MCF 10A (cell line): ENCODE results near the gene RABGAP1L. TPM values are rescaled to one million over a fixed set of nuclear protein-coding genes. Genes with fewer than 3 reads are reported as not detected.
"Not testable (repeated sequence)": the region's sequence is repeated elsewhere in the genome, so short reads cannot be mapped to it uniquely, and the experiment has no call there.

Experiments
- BruUV-seq: library from RNA; stranded (reverse); fragments of 400-500 nt; replicated peaks from 2 replicates; lab custom pipeline; 2021; lab: Mats Ljungman, UMichigan
- CTCF ChIA-PET: fragments of 300-600 bp; sonication (Branson Sonifier 250); formaldehyde crosslinking; extraction: SDS; loops from one replicate; lab custom pipeline; 2021; ENCODE audit warnings: antibody characterized with exemption, inconsistent platforms; lab: Yijun Ruan, JAX
- POLR2A ChIA-PET: fragments of 300-600, 350-650 bp; sonication (Branson Sonifier 250); formaldehyde crosslinking; extraction: SDS; loops from one replicate; lab custom pipeline; 2020; ENCODE audit warnings: antibody characterized with exemption, inconsistent platforms; lab: Yijun Ruan, JAX
- DNase-seq: peaks from one replicate; pipeline ENCODE4 v3.0.0-alpha.2; 2018; ENCODE audit not compliant: unreplicated experiment
- H3K27ac Mint-ChIP-seq: one replicate; pipeline ENCODE4 v1.8.0; 2022; ENCODE audit warnings: mild to moderate bottlenecking, low read depth, mixed read lengths; ENCODE audit not compliant: unreplicated experiment
- H3K27me3 Mint-ChIP-seq: one replicate; pipeline ENCODE4 v1.8.0; 2022; ENCODE audit warnings: mixed read lengths; ENCODE audit not compliant: insufficient read depth, unreplicated experiment
- H3K36me3 Mint-ChIP-seq: one replicate; pipeline ENCODE4 v1.8.0; 2022; ENCODE audit warnings: mild to moderate bottlenecking, moderate library complexity, mixed read lengths; ENCODE audit not compliant: insufficient read depth, unreplicated experiment
- H3K4me1 Mint-ChIP-seq: one replicate; pipeline ENCODE4 v1.8.0; 2022; ENCODE audit warnings: mixed read lengths; ENCODE audit not compliant: insufficient read depth, unreplicated experiment
- H3K4me3 Mint-ChIP-seq: one replicate; pipeline ENCODE4 v1.8.0; 2022; ENCODE audit warnings: mild to moderate bottlenecking, moderate library complexity, mixed read lengths; ENCODE audit not compliant: unreplicated experiment
- H3K9me3 Mint-ChIP-seq: one replicate; pipeline ENCODE4 v1.8.0; 2022; ENCODE audit warnings: mixed read lengths; ENCODE audit not compliant: unreplicated experiment
- intact Hi-C: fragments of 100-400 bp; cut with micrococcal nuclease; formaldehyde crosslinking; loops from 2 replicates; pipeline ENCODE4 v1.14.1; 2022
- total RNA-seq: library from RNA; stranded (reverse); gene quantifications from 2 replicates; pipeline ENCODE4 v1.2.3, GENCODE V29; 2022
- TF ChIP-seq, protein P1 (sequence below): fragments of 200-600 bp; IDR thresholded peaks from one replicate; pipeline ENCODE4 v1.8.0; 2022; ENCODE audit warnings: antibody characterized with exemption, mild to moderate bottlenecking; ENCODE audit not compliant: unreplicated experiment

Gene RABGAP1L
- total RNA-seq, 1 experiment from 2014 or later = 18.2 TPM

DNA sequence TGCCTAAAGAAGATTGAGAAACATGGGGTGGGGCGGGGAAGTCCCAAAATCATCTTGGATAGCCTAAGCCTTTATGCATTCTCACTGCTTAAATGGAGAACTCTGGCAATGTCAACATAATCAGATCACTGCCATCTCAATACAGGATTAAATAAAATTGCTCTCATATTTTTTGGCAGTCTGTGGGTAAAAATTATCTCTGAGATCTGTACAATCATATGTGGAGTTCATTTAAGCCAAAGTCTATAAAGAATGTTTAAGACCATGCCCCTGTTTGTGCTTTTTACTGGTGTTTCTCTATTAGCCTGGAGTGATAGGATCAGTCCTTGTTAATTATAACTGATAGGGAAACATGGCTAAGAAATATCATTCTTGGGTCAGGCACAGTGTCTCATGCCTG is 424.8 kb downstream of the RABGAP1L start:
- Mint-ChIP-seq H3K36me3 (no peaks in the 10 kb centered on the region), H3K27ac (no peak overlapping the region), H3K9me3 (peaks cover 13% of the 10 kb centered on the region), H3K27me3 (no peaks in the 10 kb centered on the region), H3K4me1 (no peaks in the 10 kb centered on the region), H3K4me3 (no peak overlapping the region)
- CTCF ChIA-PET = interaction anchor here (0.8 kb wide), 1 partner anchor 322 kb away, joined by 5 read pairs; no protein-coding TSS in a partner anchor
- DNase-seq = peak; percentile 39
- intact Hi-C loops = no loop called here
- no TSS peak for BruUV-seq
- TF ChIP-seq, protein P1, sequence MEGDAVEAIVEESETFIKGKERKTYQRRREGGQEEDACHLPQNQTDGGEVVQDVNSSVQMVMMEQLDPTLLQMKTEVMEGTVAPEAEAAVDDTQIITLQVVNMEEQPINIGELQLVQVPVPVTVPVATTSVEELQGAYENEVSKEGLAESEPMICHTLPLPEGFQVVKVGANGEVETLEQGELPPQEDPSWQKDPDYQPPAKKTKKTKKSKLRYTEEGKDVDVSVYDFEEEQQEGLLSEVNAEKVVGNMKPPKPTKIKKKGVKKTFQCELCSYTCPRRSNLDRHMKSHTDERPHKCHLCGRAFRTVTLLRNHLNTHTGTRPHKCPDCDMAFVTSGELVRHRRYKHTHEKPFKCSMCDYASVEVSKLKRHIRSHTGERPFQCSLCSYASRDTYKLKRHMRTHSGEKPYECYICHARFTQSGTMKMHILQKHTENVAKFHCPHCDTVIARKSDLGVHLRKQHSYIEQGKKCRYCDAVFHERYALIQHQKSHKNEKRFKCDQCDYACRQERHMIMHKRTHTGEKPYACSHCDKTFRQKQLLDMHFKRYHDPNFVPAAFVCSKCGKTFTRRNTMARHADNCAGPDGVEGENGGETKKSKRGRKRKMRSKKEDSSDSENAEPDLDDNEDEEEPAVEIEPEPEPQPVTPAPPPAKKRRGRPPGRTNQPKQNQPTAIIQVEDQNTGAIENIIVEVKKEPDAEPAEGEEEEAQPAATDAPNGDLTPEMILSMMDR = no peak
- POLR2A ChIA-PET = no interaction called here

DNA sequence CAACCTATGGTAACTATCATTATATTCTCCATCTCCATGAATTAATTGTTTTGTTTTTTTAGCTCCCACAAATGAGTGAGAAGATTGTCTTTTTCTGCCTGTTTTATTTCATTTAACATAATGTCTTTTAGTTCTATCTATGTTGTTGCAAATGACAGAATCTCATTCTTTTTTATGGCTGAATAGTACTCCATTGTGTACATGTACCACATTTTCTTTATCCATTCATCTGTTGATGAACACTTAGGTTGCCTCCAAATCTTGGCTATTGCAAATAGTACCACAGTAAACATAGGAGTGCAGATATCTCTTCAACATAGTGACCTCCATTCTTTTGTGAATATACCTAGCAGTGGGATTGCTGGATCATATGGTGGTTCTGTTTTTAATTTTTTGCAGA is 429.3 kb downstream of the RABGAP1L start:
- intact Hi-C loops, BruUV-seq, DNase-seq, H3K9me3 Mint-ChIP-seq, H3K36me3 Mint-ChIP-seq, H3K27ac Mint-ChIP-seq, H3K4me1 Mint-ChIP-seq, CTCF ChIA-PET, H3K4me3 Mint-ChIP-seq, POLR2A ChIA-PET, H3K27me3 Mint-ChIP-seq: not testable (repeated sequence)

DNA sequence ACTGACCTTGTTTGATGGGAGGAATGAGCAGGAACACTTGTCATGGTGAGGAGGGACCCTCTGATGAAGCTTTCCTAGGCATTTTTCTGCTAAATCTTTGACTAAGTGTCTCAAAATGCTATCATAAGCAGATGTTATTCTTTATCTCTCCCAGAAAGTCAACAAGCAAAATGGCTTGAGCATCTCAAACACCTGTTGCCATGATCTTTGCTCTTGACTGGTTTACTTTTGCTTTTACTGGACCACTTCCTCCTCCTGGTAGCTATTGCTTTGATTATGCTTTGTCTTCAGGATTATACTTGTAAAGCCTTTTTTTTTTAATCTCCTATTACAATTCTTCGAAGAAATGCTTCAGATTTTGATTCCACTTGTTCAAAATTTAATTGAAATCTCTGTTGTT is 445.9 kb downstream of the RABGAP1L start:
- Mint-ChIP-seq H3K36me3 (no peaks in the 10 kb centered on the region), H3K9me3 (no peaks in the 10 kb centered on the region), H3K4me1 (peaks cover 6% of the 10 kb centered on the region), H3K4me3 (no peak overlapping the region), H3K27ac (no peak overlapping the region), H3K27me3 (no peaks in the 10 kb centered on the region)
- CTCF ChIA-PET = interaction anchor here (1.5 kb wide), 1 partner anchor 343 kb away, joined by 3 read pairs; no protein-coding TSS in a partner anchor
- TF ChIP-seq, protein P1 = no peak
- POLR2A ChIA-PET = interaction anchor here (0.7 kb wide), 1 partner anchor 65 kb away, joined by 3 read pairs; no protein-coding TSS in a partner anchor
- BruUV-seq = no TSS peak
- no peak for DNase-seq
- intact Hi-C loops = no loop called here

DNA sequence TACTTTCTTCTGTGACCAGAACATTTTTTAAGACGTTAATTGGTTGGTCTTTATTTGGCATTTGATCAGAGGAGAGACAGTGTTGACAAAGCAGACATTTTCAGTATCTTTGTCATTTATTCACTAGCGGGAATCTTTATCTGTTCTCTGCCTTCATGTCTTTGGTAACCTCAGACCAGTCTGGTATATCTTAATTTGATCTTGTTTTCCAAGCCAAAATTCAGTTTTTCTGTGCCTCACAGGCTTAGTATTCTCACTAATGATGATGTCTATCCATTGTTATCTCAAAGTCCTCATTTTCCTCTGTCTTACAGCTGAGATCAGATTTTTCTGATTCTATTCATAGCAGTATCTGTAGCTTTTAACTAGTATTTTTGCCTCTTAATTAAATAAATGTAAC is 447.2 kb downstream of the RABGAP1L start:
- H3K9me3 Mint-ChIP-seq = no peaks in the 10 kb centered on the region
- no peak overlapping the region for H3K27ac Mint-ChIP-seq
- TF ChIP-seq, protein P1 = no peak
- BruUV-seq = no TSS peak
- H3K4me3 Mint-ChIP-seq = no peak overlapping the region
- CTCF ChIA-PET = interaction anchor here (0.6 to 0.9 kb wide), 2 partner anchors 110 to 192 kb away, joined by 3 to 4 read pairs; no protein-coding TSS in a partner anchor
- POLR2A ChIA-PET = interaction anchor here (0.6 kb wide), 1 partner anchor 794 kb away, joined by 3 read pairs; no protein-coding TSS in a partner anchor
- intact Hi-C loops = no loop called here
- H3K36me3 Mint-ChIP-seq = no peaks in the 10 kb centered on the region
- peaks cover 6% of the 10 kb centered on the region for H3K4me1 Mint-ChIP-seq
- H3K27me3 Mint-ChIP-seq = no peaks in the 10 kb centered on the region
- no peak for DNase-seq

DNA sequence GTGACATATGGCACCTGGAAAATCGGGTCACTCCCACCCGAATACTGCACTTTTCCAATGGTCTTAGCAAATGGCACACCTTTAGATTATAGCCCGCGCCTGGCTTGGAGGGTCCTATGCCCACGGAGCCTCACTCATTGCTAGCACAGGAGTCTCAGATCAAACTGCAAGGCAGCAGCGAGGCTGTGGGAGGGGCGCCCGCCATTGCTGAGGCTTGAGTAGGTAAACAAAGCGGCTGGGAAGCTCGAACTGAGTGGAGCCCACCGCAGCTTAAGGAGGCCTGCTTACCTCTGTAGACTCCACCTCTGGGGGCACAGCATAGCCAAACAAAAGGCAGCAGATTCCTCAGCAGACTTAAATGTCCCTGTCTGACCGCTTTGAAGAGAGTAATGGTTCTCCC is 458.6 kb downstream of the RABGAP1L start:
- CTCF ChIA-PET = interaction anchor here (1.2 kb wide), 1 partner anchor 356 kb away, joined by 4 read pairs; no protein-coding TSS in a partner anchor
- peaks cover 35% of the 10 kb centered on the region for H3K9me3 Mint-ChIP-seq
- H3K27me3 Mint-ChIP-seq, H3K27ac Mint-ChIP-seq, intact Hi-C loops, DNase-seq, POLR2A ChIA-PET, H3K4me1 Mint-ChIP-seq, H3K4me3 Mint-ChIP-seq, H3K36me3 Mint-ChIP-seq, BruUV-seq: not testable (repeated sequence)
